ENCODE data around the gene CLCA2.

GRCh38 chr1:86472767-86473166 lies 48.8 kb downstream of the CLCA2 start:
- TF ChIP-seq HDGF (IDR thresholded peaks at IDR 0.05; ENCODE audit: borderline replicate concordance) (no peak), FOXA1 (IDR thresholded peaks at IDR 0.05) (no peak), FOXK2 (IDR thresholded peaks at IDR 0.05) (no peak), NFRKB (IDR thresholded peaks at IDR 0.05) (no peak), CTBP1 (IDR thresholded peaks at IDR 0.05; ENCODE audit: borderline replicate concordance) (no peak), ZNF384 (IDR thresholded peaks at IDR 0.05) (no peak), BHLHE40 (IDR thresholded peaks at IDR 0.05; ENCODE audit: borderline replicate concordance) (no peak), SUZ12 (IDR thresholded peaks at IDR 0.05) (no peak), SP1 (IDR thresholded peaks at IDR 0.05) (no peak), LEF1 (IDR thresholded peaks at IDR 0.05; ENCODE audit: borderline replicate concordance) (no peak)

All from HEK293T (cell line).